SU-DHL-6 (cell line): ENCODE data around the gene PPP1R2.
"Not testable (repeated sequence)": the region's sequence is repeated elsewhere in the genome, so short reads cannot be mapped to it uniquely, and the experiment has no call there.

Source experiments
- H2AFZ ChIP-seq: fragments of 200-600 bp; sonication (generic); 2 replicates; pipeline ENCODE4 v1.6.1; 2014; ENCODE audit warnings: low read depth, mild to moderate bottlenecking, moderate library complexity, mixed read lengths, antibody characterized with exemption, low read length; ENCODE audit not compliant: severe bottlenecking
- H3F3A ChIP-seq: fragments of 200-600 bp; shearing (Covaris generic); 2 replicates; pipeline ENCODE4 v1.6.0; 2016; ENCODE audit warnings: antibody characterized with exemption, mild to moderate bottlenecking; ENCODE audit not compliant: insufficient read depth
- H3K27ac ChIP-seq: fragments of 200-600 bp; sonication (generic); 2 replicates; pipeline ENCODE4 v1.5.1; 2016; ENCODE audit warnings: low read depth, mild to moderate bottlenecking, low read length, moderate library complexity, mixed read lengths
- H3K27me3 ChIP-seq: fragments of 200-600 bp; sonication (generic), shearing (Covaris generic); 2 replicates; pipeline ENCODE4 v1.6.0; 2014; ENCODE audit warnings: mild to moderate bottlenecking, low read length
- H3K36me3 ChIP-seq: fragments of 200-600 bp; sonication (generic); 2 replicates; pipeline ENCODE4 v1.6.1; 2014; ENCODE audit warnings: mild to moderate bottlenecking, low read length, mixed read lengths
- H3K4me2 ChIP-seq: fragments of 300-600, 200-600 bp; shearing (Covaris generic), sonication (generic); 2 replicates; pipeline ENCODE4 v1.6.0; 2014; ENCODE audit warnings: low read length, low read depth, mild to moderate bottlenecking; ENCODE audit not compliant: poor library complexity, severe bottlenecking
- H3K4me3 ChIP-seq: fragments of 200-600 bp; sonication (generic); 2 replicates; pipeline ENCODE4 v1.5.1; 2014; ENCODE audit warnings: antibody characterized with exemption, low read length, mild to moderate bottlenecking, mixed read lengths; ENCODE audit not compliant: insufficient read depth, poor library complexity, severe bottlenecking
- H3K79me2 ChIP-seq: fragments of 200-600 bp; sonication (generic); 2 replicates; pipeline ENCODE4 v1.6.1; 2014; ENCODE audit warnings: mild to moderate bottlenecking, low read length, moderate library complexity; ENCODE audit not compliant: insufficient read depth
- H3K9ac ChIP-seq: fragments of 200-600 bp; sonication (generic); 2 replicates; pipeline ENCODE4 v1.7.0; 2014; ENCODE audit warnings: mild to moderate bottlenecking, low read length
- H3K9me2 ChIP-seq: fragments of 200-600 bp; sonication (generic); replicated peaks from 2 replicates; pipeline ENCODE4 v1.6.1; 2014; ENCODE audit warnings: low read length; ENCODE audit not compliant: insufficient read depth
- H3K9me3 ChIP-seq: fragments of 200-600 bp; sonication (generic); 2 replicates; pipeline ENCODE4 v1.6.1; 2014; ENCODE audit warnings: low read length, mixed read lengths; ENCODE audit not compliant: insufficient read depth
- H4K20me1 ChIP-seq: fragments of 200-600 bp; sonication (generic); 2 replicates; pipeline ENCODE4 v1.6.1; 2014; ENCODE audit warnings: low read depth, mild to moderate bottlenecking, antibody characterized with exemption, low read length, moderate library complexity, mixed read lengths
- CTCF ChIP-seq: fragments of 200-600 bp; sonication (generic); IDR thresholded peaks from one replicate; pipeline ENCODE4 v1.5.1; 2017; ENCODE audit warnings: antibody characterized with exemption, mild to moderate bottlenecking, low read length, moderate library complexity; ENCODE audit not compliant: insufficient read depth, poor library complexity, severe bottlenecking
- EZH2phosphoT487 ChIP-seq: fragments of 200-600 bp; sonication (generic), shearing (Covaris generic); conservative IDR thresholded peaks from 2 replicates; pipeline ENCODE4 v1.6.1; 2018; ENCODE audit warnings: mild to moderate bottlenecking, antibody characterized with exemption, low read length, moderate library complexity, mixed read lengths

The PPP1R2 gene

GRCh38 chr3:195508185-195508584 lies 34.9 kb downstream of the PPP1R2 start:
- H3K79me2 ChIP-seq = no peaks in the 10 kb centered on the region
- H3K9me2 ChIP-seq = no peaks in the 10 kb centered on the region
- no peak overlapping the region for H2AFZ ChIP-seq
- H3K27ac ChIP-seq = no peak overlapping the region
- no peak for TF ChIP-seq CTCF
- no peak for TF ChIP-seq EZH2phosphoT487
- no peaks in the 10 kb centered on the region for H3F3A ChIP-seq
- no peaks in the 10 kb centered on the region for H4K20me1 ChIP-seq
- H3K4me3 ChIP-seq = no peak overlapping the region
- H3K36me3 ChIP-seq = no peaks in the 10 kb centered on the region
- no peak overlapping the region for H3K4me2 ChIP-seq
- no peak overlapping the region for H3K9ac ChIP-seq
- H3K9me3 ChIP-seq = no peaks in the 10 kb centered on the region
- H3K27me3 ChIP-seq = no peaks in the 10 kb centered on the region

- TF ChIP-seq CTCF (no peak), EZH2phosphoT487 (no peak)
- Histone ChIP-seq H3K4me3 (no peak overlapping the region), H3K79me2 (no peaks in the 10 kb centered on the region), H3K9me2 (no peaks in the 10 kb centered on the region), H3K9ac (no peak overlapping the region), H3K4me2 (no peak overlapping the region), H3K36me3 (no peaks in the 10 kb centered on the region), H3K9me3 (no peaks in the 10 kb centered on the region), H3K27me3 (no peaks in the 10 kb centered on the region), H3K27ac (no peak overlapping the region), H3F3A (no peaks in the 10 kb centered on the region), H2AFZ (no peak overlapping the region), H4K20me1 (no peaks in the 10 kb centered on the region)
Observed at GRCh38 chr3:195475614-195476013, 67.5 kb downstream of the PPP1R2 start.

GRCh38 chr3:195475116-195475515 lies 68.0 kb downstream of the PPP1R2 start:
- H3F3A ChIP-seq, H4K20me1 ChIP-seq, H3K4me2 ChIP-seq, H3K79me2 ChIP-seq, H3K27me3 ChIP-seq, H2AFZ ChIP-seq, H3K9me2 ChIP-seq, H3K36me3 ChIP-seq, H3K4me3 ChIP-seq, H3K27ac ChIP-seq, H3K9ac ChIP-seq, H3K9me3 ChIP-seq: not testable (repeated sequence)

GRCh38 chr3:195468841-195469240 lies 74.3 kb downstream of the PPP1R2 start:
- H4K20me1 ChIP-seq = no peaks in the 10 kb centered on the region
- TF ChIP-seq EZH2phosphoT487 = no peak
- TF ChIP-seq CTCF = no peak
- H3K27me3 ChIP-seq = no peaks in the 10 kb centered on the region
- no peak overlapping the region for H3K4me3 ChIP-seq
- H3K9ac ChIP-seq = no peak overlapping the region
- H2AFZ ChIP-seq = no peak overlapping the region
- H3F3A ChIP-seq = no peaks in the 10 kb centered on the region
- H3K79me2 ChIP-seq = no peaks in the 10 kb centered on the region
- no peaks in the 10 kb centered on the region for H3K36me3 ChIP-seq
- no peaks in the 10 kb centered on the region for H3K9me2 ChIP-seq
- H3K9me3 ChIP-seq = peaks cover 8% of the 10 kb centered on the region; the same call in 1 of the 2 replicates
- no peak overlapping the region for H3K27ac ChIP-seq
- H3K4me2 ChIP-seq = no peak overlapping the region
